Stomach (tissue), 9 donors: Measurements from ENCODE around the gene MRE11. TPM values are rescaled to one million over a fixed set of nuclear protein-coding genes. Genes with fewer than 3 reads are reported as not detected.

ENCODE experiments used
- DNase-seq, 2 donors: peaks; one replicate each; pipeline versions ENCODE4 v3.0.0 to v3.0.0-alpha.2; 2013 to 2019
- H3K27ac ChIP-seq, 5 donors: fragments of 200-600 bp in 4 of 5; sonication (generic) in 4 of 5; one replicate each; pipeline ENCODE4 v1.5.1; 2013 to 2019; ENCODE audit warnings: mild to moderate bottlenecking in 1 of 5, moderate library complexity in 1 of 5
- H3K27me3 ChIP-seq, 3 donors: fragments of 200-600 bp; sonication (generic); one replicate each; pipeline ENCODE4 v1.5.1; 2017 to 2019; ENCODE audit warnings: mixed run types in 1 of 3
- H3K36me3 ChIP-seq, 4 donors: fragments of 200-600 bp; sonication (generic); 1 replicate in 3 of 4; 2 replicates in 1 of 4; pipeline ENCODE4 v1.5.1; 2016 to 2019
- H3K4me1 ChIP-seq, 4 donors: fragments of 200-600 bp; sonication (generic); one replicate each; pipeline ENCODE4 v1.5.1; 2016 to 2019
- H3K4me3 ChIP-seq, 4 donors: fragments of 200-600 bp; sonication (generic) in 3 of 4; one replicate each; pipeline ENCODE4 v1.5.1; 2016 to 2019; ENCODE audit warnings: mild to moderate bottlenecking in 1 of 4
- H3K9me3 ChIP-seq, 4 donors: fragments of 200-600 bp; sonication (generic); one replicate each; pipeline ENCODE4 v1.5.1; 2016 to 2019
- CTCF ChIP-seq, 7 experiments: fragments of 450-650 bp in 4 of 7; fragments of 200-600 bp in 3 of 7; sonication (generic) in 3 of 7; IDR thresholded peaks; one replicate each; pipeline ENCODE4 v1.5.1; 2016 to 2019; ENCODE audit warnings: antibody characterized with exemption in 7 of 7, control low read depth in 2 of 7, mild to moderate bottlenecking in 1 of 7
- EP300 ChIP-seq: sonication (generic); formaldehyde crosslinking; IDR thresholded peaks from one replicate; pipeline ENCODE4 v1.6.1; 2017; ENCODE audit warnings: antibody characterized with exemption
- POLR2A ChIP-seq, 4 donors: fragments of 450-650 bp; IDR thresholded peaks; one replicate each; pipeline ENCODE4 v1.6.1; 2016; ENCODE audit warnings: antibody characterized with exemption in 4 of 4, control low read depth in 2 of 4, mild to moderate bottlenecking in 1 of 4, moderate library complexity in 1 of 4
- POLR2AphosphoS5 ChIP-seq, 3 donors: sonication (generic); formaldehyde crosslinking; IDR thresholded peaks; one replicate each; pipeline ENCODE4 v1.6.1; 2016; ENCODE audit warnings: antibody characterized with exemption in 3 of 3
- WGBS, 5 donors: extraction: QIAGEN DNeasy Blood & Tissue Kit in 3 of 5; methylation state at CpG; one replicate each; pipeline versions ENCODE4 v1.1.5 to v1.1.7; 2013 to 2018; 5-methylcytosine and 5-hydroxymethylcytosine counted together
- intact Hi-C: fragments of 100-400 bp; cut with DNase I; formaldehyde crosslinking; loops from one replicate; pipeline ENCODE4 v1.15.1; 2023; ENCODE audit warnings: low total_unique reads
- polyA plus RNA-seq, 3 donors: library from polyadenylated mRNA; stranded (reverse); fragments of 200-250 nt; gene quantifications; one replicate each; pipeline ENCODE4 v1.2.3, GENCODE V29; 2013
- total RNA-seq, 5 donors: library from RNA; depleted of rRNA; stranded (reverse); fragments of >200 nt; gene quantifications; one replicate each; pipeline versions ENCODE4 v1.1.0 to v1.2.3, GENCODE V29; 2014 to 2016
- donor health status: healthy with polysubstance abuse.
- donor health status: Bipolar disorder and iron deficiency.
- donor health status: healthy.

MRE11 gene
- total and polyA plus RNA-seq, 8 donors: 1.5 to 39.3 (median 6.3) TPM

GRCh38 chr11:94526645-94527438 lies 33.2 kb upstream of the MRE11 start:
- intact Hi-C loops: no loop called here
- Histone ChIP-seq H3K9me3 (no peaks in the 10 kb centered on the region), H3K36me3 (no peaks in the 10 kb centered on the region), H3K4me3 (no peak overlapping the region), H3K27me3 (no peaks in the 10 kb centered on the region), H3K4me1 (peaks cover 0 to 14% (median 8%) of the 10 kb centered on the region in 4 donors), H3K27ac (no peak overlapping the region)
- WGBS, 5 donors: 69 to 78% (median 72%) methylated on average over 4 of the region's 4 CpGs
- TF ChIP-seq CTCF (IDR thresholded peaks at IDR 0.05) (no peak), POLR2AphosphoS5 (IDR thresholded peaks at IDR 0.05) (no peak), POLR2A (IDR thresholded peaks at IDR 0.05) (no peak), EP300 (no peak)
- no peak for DNase-seq

GRCh38 chr11:94525546-94526324 lies 32.1 kb upstream of the MRE11 start:
- Histone ChIP-seq H3K27ac (no peak overlapping the region), H3K36me3 (no peaks in the 10 kb centered on the region), H3K9me3 (no peaks in the 10 kb centered on the region), H3K4me1 (peaks cover 0 to 14% (median 8%) of the 10 kb centered on the region in 4 donors), H3K27me3 (no peaks in the 10 kb centered on the region), H3K4me3 (no peak overlapping the region)
- WGBS, 5 donors: 15 to 33% (median 21%) methylated on average over 5 of the region's 5 CpGs
- DNase-seq: peak; percentile 78 to 88
- no peak for TF ChIP-seq POLR2AphosphoS5 (IDR thresholded peaks at IDR 0.05)
- intact Hi-C loops: no loop called here

GRCh38 chr11:94524341-94524740 lies 30.7 kb upstream of the MRE11 start:
- Histone ChIP-seq H3K27ac (no peak overlapping the region), H3K9me3 (no peaks in the 10 kb centered on the region), H3K36me3 (no peaks in the 10 kb centered on the region), H3K27me3 (no peaks in the 10 kb centered on the region), H3K4me3 (no peak overlapping the region), H3K4me1 (peaks cover 0 to 22% (median 8%) of the 10 kb centered on the region in 4 donors)
- no peak for DNase-seq
- WGBS, 5 donors: 83 to 93% (median 89%) methylated on average over 1 of the region's 1 CpG
- intact Hi-C loops: no loop called here
- TF ChIP-seq CTCF (IDR thresholded peaks at IDR 0.05) (no peak), EP300 (no peak), POLR2A (IDR thresholded peaks at IDR 0.05) (no peak), POLR2AphosphoS5 (IDR thresholded peaks at IDR 0.05) (no peak)

GRCh38 chr11:94521684-94522083 lies 28.0 kb upstream of the MRE11 start:
- 39 to 61% (median 55%) methylated on average over 4 to 5 of the region's 5 CpGs for WGBS, 5 donors
- Histone ChIP-seq H3K36me3 (no peaks in the 10 kb centered on the region), H3K27ac (no peak overlapping the region), H3K4me1 (peaks cover 0 to 22% (median 8%) of the 10 kb centered on the region in 4 donors), H3K4me3 (no peak overlapping the region), H3K9me3 (no peaks in the 10 kb centered on the region), H3K27me3 (no peaks in the 10 kb centered on the region)
- intact Hi-C loops: no loop called here
- TF ChIP-seq CTCF (IDR thresholded peaks at IDR 0.05) (peak in 5 of 7 experiments; percentile 23 to 56 (median 39)), POLR2AphosphoS5 (IDR thresholded peaks at IDR 0.05) (no peak)
- DNase-seq: peak in 1 of 2 donors; percentile 37
